Hepatocyte (in vitro differentiated cells): ENCODE results near the gene KRT84.

Source experiments
- CTCF ChIP-seq: fragments of 200-600 bp; sonication (generic); IDR thresholded peaks from 2 replicates; pipeline ENCODE4 v1.5.1; 2016; ENCODE audit warnings: antibody characterized with exemption, mild to moderate bottlenecking; ENCODE audit not compliant: poor library complexity
- EZH2 ChIP-seq: fragments of 200-600 bp; sonication (generic); IDR thresholded peaks from 2 replicates; pipeline ENCODE4 v1.6.1; 2016; ENCODE audit warnings: antibody characterized with exemption, mild to moderate bottlenecking, borderline replicate concordance
- EZH2phosphoT487 ChIP-seq: fragments of 200-600 bp; sonication (generic); IDR thresholded peaks from one replicate; pipeline ENCODE4 v1.6.1; 2018; ENCODE audit warnings: antibody characterized with exemption, mild to moderate bottlenecking, low read depth, moderate library complexity; ENCODE audit not compliant: unreplicated experiment, severe bottlenecking

- no peak for TF ChIP-seq CTCF
- TF ChIP-seq EZH2 = no peak
- TF ChIP-seq EZH2phosphoT487 = no peak
These were observed 14.3 kb upstream of the KRT84 start for GRCh38 chr12:52399756-52400155.
